ENCODE measurements around the gene SORL1.

- TF ChIP-seq LEF1 (IDR thresholded peaks at IDR 0.05; ENCODE audit: borderline replicate concordance), result no peak
- no peak for TF ChIP-seq ZNF384 (IDR thresholded peaks at IDR 0.05)
- no peak for TF ChIP-seq FOXK2 (IDR thresholded peaks at IDR 0.05)
Observed at GRCh38 chr11:121450401-121450800, 1.7 kb upstream of the SORL1 start.
